Activated CD8-positive, alpha-beta memory T cell treated with anti-CD3 and anti-CD28 coated beads, Interleukin-2, amount 50 U/mL, for 24 hours (primary cell): Measurements from ENCODE around the gene ZFP82.

Experiments
- DNase-seq: peaks from one replicate; pipeline ENCODE4 v3.0.0-alpha.2; 2020; ENCODE audit errors: extremely low read depth

The ZFP82 gene

DNA sequence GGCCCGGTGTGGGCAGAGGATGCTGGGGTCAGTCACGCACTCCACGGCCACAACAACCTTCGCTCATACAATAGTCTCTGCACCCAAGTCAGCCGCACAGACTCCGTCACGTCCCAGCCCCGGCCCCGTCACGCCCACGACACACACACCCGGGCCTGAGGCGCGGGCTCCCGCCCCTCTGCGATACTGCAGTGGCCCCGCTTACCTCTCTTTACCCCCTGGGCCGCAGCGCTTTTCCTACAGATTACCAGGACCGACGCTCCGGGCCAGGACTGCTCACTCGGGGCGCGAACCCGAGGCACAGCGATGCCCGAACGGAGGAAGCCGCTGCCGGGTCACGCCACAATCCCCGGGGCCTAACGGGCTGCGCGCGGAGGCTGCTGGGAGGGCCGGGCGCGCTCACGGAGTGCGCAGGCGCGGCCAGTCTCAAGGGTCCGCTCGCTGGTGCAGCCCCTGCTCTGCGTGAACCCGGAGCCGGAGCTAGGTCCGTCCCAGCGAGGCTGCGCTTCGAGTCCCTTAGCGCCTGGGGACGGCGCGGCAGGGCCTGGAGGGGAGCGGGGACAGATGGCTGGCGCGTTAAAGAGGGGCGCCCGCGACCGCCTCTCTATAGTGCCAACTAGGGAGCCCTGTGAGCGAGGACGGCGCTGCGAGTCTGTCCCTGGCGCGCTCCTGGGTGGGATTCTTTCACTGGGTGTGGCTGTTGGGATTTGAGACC, at the start of gene ZFP82:
Gene ZFP82 (minus strand): TSS at position 358 of the 715 bp plus-strand sequence. CDS start 8,855 bp downstream, outside the sequence.
- peak; percentile 27 for DNase-seq

DNA sequence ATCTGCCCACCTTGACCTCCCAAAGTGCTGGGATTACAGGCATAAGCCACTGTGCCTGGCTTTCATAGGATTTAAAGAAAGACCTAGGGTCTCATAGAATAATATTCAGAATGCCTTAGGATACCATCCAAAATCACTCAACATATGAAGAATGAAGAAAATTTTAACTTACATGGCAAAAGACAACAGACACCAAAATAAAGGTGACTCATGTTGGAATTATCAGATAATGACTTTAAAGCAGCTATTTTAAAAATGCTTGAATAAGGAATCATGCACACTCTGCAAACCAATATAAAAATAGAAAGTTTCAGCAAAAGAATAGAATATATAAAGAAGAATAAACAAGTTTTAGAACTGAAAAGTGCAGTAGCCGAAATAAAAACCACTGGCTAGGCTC, 41.6 kb upstream of the ZFP82 start:
- DNase-seq, result no peak

DNA sequence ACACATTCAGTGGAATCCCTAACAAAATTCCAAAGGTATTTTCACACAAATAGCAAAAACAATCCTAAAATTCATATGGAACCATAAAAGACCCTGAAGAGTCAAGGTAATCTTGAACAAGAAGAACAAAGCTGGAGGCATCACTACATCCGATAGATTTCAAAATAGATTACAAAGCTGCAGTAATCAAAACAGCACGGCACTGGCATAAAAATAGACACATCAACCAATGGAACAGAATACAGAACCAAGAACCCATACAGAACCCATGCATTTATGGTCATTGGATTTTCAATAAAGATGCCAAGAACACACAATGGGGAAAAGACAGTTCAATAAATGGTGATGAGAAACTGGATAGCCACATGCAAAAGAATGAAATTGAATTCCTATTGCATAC, 38.4 kb upstream of the ZFP82 start:
- DNase-seq, result no peak

DNA sequence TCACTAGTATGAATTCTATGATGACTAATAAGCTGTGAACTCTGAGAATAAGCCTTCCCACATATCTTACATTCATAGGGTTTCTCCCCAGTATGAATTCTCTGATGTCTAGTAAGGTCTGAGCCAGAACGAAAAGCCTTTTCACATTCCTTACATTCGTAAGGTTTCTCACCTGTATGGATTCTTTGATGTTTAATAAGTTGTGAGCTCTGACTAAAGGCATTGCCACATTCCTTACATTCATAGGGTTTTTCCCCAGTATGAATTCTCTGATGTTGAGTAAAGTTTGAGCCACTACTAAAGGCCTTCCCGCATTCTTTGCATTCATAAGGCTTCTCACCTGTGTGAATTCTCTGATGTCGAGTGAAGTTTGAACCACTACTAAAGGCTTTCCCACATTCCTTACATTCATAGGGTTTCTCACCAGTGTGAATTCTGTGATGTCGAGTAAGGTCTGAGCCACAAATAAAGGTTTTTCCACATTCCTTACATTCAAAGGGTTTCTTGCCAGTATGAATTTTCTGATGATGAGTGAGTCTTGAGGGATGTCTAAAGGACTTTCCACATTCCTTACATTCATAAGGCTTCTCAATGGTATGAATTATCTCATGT, 30.7 kb upstream of the ZFP82 start:
- no peak for DNase-seq

DNA sequence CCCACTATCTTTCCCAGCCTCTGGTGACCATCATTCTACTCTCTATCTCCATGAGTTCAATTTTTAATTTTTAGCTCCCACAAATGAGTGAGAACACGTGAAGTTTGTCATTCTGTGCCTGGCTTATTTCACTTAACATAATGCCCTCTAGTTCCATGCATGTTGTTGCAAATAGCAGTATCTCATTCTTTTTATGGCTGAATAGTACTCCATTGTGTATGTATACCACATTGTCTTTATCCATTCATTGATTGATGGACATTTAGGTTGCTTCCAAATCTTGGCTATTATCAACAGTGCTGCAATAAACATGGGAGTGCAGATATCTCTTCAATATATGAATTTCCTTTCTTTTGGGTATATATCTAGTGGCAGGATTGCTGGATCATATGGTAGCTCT, 22.9 kb upstream of the ZFP82 start:
- no peak for DNase-seq

DNA sequence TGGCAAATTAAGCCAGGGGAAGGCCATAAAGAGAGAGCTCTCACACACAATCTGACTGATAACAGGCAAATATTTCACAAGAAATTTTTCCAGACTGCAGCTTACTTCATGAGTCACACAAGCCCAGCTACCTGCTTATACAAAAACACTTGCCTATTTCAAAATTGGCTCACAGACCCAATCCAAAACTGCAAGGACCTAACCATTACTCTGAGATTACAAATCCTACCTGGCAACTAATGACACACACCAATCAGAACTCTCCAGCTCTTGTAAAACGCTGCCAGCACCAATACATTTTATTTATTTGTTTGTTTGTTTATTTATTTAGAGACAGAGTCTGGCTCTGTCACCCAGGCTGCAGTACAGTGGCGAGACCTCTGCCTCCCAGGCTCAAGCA, 18.1 kb upstream of the ZFP82 start:
- DNase-seq, result no peak

DNA sequence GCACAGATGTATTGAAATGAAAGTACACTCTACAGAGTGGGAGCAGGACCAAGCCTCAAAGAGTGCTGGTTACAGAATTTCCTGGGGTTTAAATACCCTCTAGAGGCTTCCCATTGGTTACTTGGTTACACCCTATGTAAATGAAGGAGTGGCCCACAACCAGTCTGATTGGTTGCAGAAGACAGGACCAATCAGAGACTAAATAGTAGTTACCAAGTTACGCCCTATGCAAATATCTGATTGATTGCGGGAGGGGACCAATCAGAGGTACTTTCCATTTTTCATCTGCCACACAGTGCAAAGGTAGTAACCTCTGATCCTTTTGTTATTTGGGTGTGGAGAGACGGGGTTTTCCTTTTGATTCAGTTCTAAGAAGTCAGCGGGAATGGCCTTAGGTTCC, 5.5 kb upstream of the ZFP82 start:
- no peak for DNase-seq

DNA sequence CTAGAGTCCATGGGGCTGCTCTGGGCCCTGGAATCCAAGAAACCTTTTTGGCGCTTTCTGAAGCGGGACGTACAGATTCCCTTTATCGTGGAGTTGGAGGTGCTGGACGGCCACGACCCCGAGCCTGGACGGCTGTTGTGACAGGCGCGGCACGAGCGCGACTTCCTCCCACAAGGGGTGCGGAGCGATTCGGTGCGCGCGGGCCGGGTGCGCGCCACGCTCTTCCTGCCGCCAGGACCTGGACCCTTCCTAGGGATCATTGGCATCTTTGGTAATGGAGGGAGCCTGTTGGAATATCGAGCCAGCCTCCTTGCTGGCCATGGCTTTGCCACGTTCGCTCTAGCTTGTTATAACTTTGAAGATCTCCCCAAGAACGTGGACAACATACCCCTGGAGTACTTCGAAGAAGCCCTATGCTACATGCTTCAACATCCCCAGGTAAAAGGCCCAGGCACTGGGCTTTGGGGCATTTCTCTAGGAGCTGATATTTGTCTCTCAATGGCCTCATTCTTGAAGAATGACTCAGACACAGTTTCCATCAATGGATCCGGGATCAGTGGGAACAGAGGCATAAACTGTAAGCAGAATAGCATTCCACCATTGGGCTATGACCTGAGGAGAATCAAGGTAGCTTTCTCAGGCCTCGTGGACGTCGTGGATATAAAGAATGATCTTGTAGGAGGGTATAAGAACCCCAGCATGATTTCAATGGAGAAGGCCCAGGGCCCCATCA, 3.5 kb upstream of the ZFP82 start:
- no peak for DNase-seq

DNA sequence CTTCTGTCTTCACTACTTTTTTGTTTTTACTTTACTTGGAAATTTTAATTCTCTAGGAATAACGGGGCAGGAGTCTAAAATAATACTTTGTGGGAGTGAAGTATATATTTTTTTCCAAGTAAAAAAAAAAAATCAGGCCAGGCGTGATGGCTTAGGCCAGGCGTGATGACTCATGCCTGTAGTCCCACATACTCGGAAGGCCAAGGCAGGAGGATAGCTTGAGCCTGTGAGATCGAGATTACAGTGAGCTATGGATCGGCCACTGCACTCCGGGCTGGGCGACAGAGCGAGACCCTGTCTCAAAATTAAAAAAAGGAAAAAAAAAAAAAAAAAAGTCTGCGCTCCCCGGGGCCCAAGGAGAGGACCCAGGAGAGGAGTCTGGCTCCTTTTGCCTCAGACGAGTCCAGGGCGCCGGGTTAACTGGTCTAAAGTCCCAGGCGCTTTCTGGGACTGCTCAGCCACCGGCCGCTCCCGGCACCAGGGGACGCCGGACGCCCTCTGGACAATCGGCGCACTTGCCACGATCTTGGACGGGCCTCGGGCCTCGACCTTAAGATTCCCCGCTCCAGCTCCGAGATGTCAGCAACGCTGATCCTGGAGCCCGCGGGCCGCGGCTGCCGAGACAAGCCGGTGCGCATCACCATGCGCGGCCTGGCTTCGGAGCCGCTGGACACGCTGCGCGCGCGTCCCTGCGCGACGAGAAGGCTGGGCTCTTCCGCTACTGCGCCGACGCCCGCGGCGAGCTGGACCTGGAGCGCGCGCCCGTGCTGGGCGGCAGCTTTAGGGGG, 2.7 kb upstream of the ZFP82 start:
- no peak for DNase-seq

DNA sequence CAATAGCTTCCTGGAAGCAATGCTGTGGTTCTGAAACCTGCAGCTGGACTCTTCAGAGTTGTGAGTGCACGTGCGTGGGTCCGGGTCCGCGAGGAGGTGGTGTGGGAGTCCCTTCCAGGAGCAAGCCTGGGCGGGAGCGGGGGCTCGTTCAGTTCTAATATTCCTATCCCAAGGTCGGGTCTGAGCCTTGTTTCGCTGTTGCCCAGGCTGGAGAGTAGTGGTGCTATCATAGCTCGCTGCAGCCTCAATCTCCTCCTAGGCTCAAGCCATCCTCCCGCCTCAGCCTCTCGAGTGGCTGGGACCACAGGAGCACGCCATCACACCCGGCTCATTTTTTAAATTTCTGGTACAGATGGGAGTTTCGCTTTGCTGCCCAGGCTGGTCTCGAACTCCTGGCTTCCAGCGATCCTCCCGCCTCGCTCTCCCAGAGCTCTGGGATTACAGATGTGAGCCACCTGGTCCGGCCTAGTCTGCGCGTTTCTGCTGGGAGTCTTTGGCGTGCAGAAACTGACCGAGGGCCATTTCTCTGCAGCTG, 625 bp downstream of the ZFP82 start:
- DNase-seq, result no peak

DNA sequence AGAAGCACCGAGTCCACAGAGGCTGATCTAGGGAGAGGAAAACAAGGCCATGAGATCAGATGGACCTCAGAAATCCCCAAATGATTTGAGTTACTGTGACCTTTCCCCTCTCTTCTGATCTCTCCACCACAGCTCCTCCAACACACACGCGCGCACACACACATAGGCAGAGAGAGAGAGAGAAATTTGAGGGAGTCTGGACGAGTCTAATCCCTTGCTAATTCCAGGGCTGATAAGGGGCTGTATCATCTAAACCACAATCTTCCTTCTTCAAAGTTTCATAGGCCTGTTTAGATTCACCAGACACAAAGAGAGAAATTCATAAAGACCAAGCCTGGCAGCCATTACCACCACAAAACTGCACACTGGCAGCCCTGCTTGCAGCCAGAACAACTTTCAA, 8.6 kb downstream of the ZFP82 start:
- no peak for DNase-seq

DNA sequence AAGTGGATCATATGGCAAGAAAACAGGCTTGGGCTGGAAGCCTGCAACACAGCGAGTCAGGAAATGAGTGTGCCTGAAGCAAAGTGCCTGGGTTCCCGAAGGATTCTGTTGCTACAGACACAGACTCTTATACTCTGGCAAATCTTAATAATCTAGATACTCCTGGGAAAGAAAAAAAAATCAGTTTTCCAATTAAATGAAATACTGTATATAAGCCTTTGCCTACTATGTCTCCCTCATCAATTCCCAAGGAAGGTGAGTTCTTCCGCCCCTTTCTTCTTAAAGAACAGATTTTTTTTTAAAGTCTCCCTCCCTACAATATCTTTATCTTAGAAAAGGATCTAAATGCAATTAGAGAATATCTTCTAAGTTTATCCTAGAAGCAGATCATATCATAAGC, 10.3 kb downstream of the ZFP82 start:
- no peak for DNase-seq

DNA sequence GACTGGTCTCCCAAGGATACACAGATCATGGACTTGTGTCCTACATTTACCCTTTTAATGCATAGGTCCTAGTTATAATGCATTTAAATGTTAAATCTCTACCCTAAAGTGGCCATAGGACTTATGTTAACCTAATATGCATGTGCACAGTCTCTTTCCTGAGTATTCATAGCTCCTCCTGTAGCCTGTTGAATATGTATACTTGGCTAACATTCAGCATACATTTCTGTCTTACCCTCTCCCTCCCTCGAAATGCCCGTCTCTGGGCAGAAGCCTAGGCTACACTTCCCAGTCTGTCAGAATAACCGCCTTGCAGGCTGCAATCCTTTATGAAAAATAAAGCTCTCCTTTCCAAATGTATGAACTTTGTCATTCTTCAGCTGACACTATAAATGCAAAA, 13.9 kb downstream of the ZFP82 start:
- DNase-seq, result no peak

DNA sequence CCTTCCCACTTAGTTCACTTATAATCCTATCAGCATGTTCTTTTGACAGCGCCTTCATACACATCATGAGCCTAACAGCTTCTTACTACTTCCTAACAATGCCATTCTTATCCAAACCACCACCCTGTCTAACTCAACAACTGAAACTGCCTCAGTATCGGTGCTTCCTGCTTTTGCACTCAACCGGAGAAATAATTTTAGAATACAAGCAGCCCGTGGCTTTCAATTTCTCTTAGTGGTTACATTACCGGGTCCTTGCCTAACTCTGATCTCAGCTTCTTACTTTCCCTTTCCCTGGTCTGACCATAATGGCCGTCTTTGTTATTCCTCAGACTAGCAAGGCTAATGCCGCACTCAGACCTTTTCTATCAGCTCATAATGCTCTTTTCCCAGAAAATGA, 17.0 kb downstream of the ZFP82 start:
- no peak for DNase-seq

DNA sequence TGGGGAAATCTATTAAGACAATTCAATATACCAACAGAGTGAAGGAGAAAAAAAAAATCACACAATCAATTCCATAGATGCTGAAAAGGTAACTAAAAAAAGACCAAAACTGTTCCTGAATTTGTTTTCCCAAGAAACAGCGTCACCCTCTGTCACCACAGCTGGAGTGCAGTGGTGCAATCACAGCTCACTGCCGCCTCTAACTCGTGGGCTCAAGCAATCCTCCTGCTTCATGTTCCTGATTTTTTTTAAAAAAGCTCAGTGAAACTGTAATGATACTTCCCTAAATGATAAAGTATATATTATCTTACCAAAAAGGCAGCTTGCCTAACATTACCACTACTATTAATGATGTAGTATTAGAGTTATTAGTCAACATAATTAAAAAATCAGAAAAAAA, 19.9 kb downstream of the ZFP82 start:
- no peak for DNase-seq

DNA sequence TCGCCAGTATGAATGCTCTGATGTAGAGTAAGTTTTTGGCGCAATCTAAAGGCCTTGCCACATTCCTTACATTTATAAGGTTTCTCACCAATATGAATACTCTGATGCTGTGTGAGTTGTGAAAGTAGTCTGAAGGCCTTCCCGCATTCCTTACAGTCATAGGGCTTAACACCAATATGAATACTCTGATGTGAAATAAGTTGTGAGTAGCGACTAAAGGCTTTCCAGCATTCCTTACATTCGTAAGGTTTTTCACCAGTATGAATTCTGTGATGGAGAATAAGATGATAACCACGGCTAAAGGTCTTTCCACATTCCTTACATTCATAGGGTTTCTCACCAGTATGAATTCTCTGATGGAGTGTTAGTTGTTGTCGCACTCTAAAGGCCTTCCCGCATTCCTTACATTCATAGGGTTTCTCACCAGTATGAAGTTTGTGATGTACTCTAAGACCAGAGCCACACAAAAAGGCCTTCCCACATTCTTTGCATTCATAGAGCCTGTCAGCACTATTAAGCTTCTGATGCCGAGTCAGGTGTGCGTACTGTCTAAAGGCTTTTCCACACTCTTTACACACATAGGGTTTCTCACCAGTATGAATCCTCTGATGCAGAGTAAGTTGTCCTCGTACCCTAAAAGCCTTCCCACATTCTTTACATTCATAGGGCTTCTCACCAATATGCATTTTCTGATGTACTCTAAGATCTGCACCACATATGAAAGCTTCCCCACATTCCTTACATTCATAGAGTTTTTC, 25.3 kb downstream of the ZFP82 start:
- DNase-seq, result no peak

DNA sequence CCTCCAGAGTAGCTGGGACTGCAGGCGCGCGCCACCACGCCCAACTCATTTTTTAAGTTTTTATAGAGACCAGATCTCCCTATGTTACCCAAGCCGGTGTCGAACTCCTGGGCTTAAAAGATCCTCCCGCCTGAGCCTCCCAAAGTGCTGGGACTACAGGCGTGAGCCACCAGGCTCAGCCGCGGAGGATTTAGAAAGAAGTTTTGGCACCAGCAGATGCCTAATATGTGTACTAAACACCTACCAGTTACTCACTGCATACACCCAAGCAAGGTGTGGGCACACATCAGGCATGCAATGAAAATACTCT, 39.0 kb downstream of the ZFP82 start:
- no peak for DNase-seq

DNA sequence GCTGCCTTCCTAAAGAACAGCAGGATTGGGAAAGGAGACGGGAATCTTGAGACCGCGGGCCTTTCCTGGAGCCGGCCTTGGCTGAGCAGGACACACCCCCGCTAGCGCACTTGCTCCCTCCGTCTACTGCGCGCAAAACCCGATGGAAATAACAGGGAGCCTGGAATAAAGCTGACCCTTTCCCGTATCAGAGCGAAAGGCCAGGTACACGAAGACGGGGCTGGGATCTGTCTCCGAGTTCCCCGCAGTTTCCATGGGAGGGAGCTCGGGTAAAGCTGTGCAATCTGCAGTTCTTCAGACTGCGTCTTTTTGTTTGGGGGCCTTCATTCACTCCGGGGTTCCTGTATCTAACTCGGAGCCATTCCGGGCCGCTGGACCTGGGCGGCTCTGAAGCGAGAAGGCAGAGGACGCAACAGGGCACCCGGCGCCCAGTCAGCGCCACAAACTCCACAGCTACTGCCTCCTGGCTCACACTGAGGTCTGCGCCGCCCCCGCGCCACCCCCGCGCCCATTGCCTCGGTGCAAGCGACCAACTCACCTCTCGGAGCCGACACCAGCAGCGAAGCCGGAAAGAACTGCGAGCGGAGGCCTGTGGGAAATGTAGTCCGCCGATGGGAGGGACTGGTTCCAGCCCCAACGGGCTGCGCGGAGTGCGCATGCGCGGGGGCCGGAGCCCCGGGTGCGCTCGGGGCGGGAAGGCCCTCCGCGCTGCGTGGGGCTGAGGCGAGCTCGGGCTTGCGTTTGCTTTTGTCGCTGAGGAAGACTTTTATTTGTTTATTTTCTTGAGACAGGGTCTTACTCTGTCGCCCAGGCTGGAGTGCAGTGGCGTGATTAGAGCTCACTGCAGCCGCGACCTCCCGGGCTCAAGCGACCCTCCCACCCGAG, 39.6 kb downstream of the ZFP82 start, which contains the start of gene ZFP14:
Gene ZFP14 (minus strand): TSS at position 577 of the 885 bp plus-strand sequence. CDS start 11,309 bp downstream, outside the sequence.
- DNase-seq, result peak; percentile 87

DNA sequence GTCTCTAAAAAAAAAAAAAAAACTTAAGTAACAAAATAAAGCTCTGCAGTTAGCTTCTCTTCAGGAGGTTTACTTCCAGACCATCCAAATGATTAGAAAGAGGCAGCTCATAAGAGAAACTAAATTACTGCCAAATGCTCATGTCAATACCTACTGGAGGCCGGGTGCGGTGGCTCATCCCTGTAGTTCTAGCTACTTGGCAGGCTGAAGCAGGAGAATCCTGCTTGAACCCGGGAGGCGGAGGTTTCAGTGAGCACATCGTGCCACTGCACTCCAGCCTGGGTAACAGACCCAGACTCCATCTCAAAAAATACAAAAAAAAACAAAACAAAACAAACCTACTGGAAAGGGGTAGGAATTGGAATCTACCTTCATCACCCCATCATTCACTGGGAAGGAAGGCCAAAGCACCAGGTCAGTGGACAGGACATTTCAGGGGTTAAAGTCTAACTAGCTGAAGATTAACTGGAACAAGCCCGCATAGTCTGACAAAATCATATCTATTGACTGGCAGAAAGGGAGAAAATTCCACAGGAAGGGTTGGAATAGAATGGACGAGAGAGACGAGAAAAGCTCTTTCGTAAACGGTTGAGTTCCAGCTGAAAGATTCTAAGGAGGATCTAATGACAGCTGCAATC, 40.8 kb downstream of the ZFP82 start:
- DNase-seq, result no peak

DNA sequence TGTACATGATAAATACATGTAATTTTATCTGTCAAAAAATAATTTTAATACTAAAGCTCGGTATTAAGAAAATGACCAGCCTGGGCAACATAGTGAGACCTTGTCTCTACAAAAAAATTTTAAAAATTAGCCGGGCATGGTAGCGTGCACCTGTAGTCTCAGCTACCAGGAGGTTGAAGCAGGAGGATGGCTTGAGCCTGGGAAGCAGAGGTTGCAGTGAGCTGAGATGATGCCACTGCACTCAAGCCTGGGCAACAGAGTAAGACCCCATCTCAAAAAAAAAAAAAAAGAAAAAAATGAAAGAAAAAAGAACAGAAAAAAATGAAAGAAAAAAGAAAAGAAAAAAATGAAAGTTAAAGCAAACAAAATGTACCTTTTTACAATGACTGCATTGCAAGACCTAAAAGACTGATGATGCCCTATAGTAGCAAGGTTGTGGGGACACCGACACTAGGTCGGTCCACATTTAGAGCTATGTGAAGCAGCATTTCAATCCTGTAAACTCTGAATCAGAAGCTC, 44.7 kb downstream of the ZFP82 start:
- no peak for DNase-seq
